T-helper 17 cell (primary cell): ENCODE measurements around the gene MKX. TPM values are rescaled to one million over a fixed set of nuclear protein-coding genes. Genes with fewer than 3 reads are reported as not detected.

ENCODE experiments used
- total RNA-seq, 4 donors: library from RNA in 2 of 4; stranded (reverse) in 2 of 4; gene quantifications; one replicate each; pipeline ENCODE4 v1.2.3 and lab custom pipeline; 2022 to 2026

MKX gene
- total RNA-seq, 2 donors from 2014 or later = not detected

Other genes starting within 250 kb of the MKX start
- 100 to 1,000 TPM; 101 to 112 TPM for gene RAB18, start 241.5 kb downstream of the MKX start, total RNA-seq